Neural cell (in vitro differentiated cells): ENCODE data around the gene TRERF1. TPM values are rescaled to one million over a fixed set of nuclear protein-coding genes. Genes with fewer than 3 reads are reported as not detected.
A peak's percentile ranks its signal among the peaks of the same experiment; 100 is the strongest.

ENCODE experiments used
- H2AFZ ChIP-seq: fragments of 200-600, 300-800 bp; sonication (generic), shearing (Covaris generic); 2 replicates; pipeline ENCODE4 v1.6.0; 2014; ENCODE audit warnings: low read depth, mild to moderate bottlenecking, antibody characterized with exemption, low read length, moderate library complexity
- H3F3A ChIP-seq: fragments of 200-600 bp; shearing (Covaris generic); 2 replicates; pipeline ENCODE4 v1.6.1; 2016; ENCODE audit warnings: mild to moderate bottlenecking, moderate library complexity, mixed read lengths, antibody characterized with exemption, low read length; ENCODE audit not compliant: insufficient read depth, poor library complexity, severe bottlenecking
- H3K27ac ChIP-seq: fragments of 200-600, 300-800 bp; sonication (generic), shearing (Covaris generic); 2 replicates; pipeline ENCODE4 v1.5.1; 2014; ENCODE audit warnings: mild to moderate bottlenecking, low read length, moderate library complexity
- H3K27me3 ChIP-seq: fragments of 300-800, 200-600 bp; sonication (generic), shearing (Covaris generic); 2 replicates; pipeline ENCODE4 v1.6.0; 2014; ENCODE audit warnings: mild to moderate bottlenecking, low read depth, low read length, moderate library complexity; ENCODE audit not compliant: insufficient read depth
- H3K36me3 ChIP-seq: fragments of 300-800, 200-600 bp; sonication (generic), shearing (Covaris generic); 2 replicates; pipeline ENCODE4 v1.5.1; 2014; ENCODE audit warnings: mild to moderate bottlenecking, antibody characterized with exemption, low read length, moderate library complexity; ENCODE audit not compliant: insufficient read depth
- H3K4me2 ChIP-seq: fragments of 300-800, 200-600 bp; sonication (generic), shearing (Covaris generic); 2 replicates; pipeline ENCODE4 v1.6.0; 2014; ENCODE audit warnings: mild to moderate bottlenecking, low read length
- H3K4me3 ChIP-seq: fragments of 300-800, 200-600 bp; sonication (generic), shearing (Covaris generic); 2 replicates; pipeline ENCODE4 v1.5.1; 2014; ENCODE audit warnings: mild to moderate bottlenecking, low read length, moderate library complexity
- H3K79me2 ChIP-seq: fragments of 200-600 bp; shearing (Covaris generic); replicated peaks from 2 replicates; pipeline ENCODE4 v1.6.0; 2014; ENCODE audit warnings: mild to moderate bottlenecking, low read length, moderate library complexity; ENCODE audit not compliant: insufficient read depth
- H3K9ac ChIP-seq: fragments of 300-800, 200-600 bp; sonication (generic), shearing (Covaris generic); 2 replicates; pipeline ENCODE4 v1.6.1; 2016; ENCODE audit warnings: mild to moderate bottlenecking, low read length, mixed read lengths
- H3K9me2 ChIP-seq: fragments of 200-600 bp; shearing (Covaris generic); 2 replicates; pipeline ENCODE4 v1.6.1; 2016; ENCODE audit warnings: mild to moderate bottlenecking, low read length, mixed read lengths; ENCODE audit not compliant: insufficient read depth
- H3K9me3 ChIP-seq: fragments of 200-600, 300-800 bp; sonication (generic), shearing (Covaris generic); 2 replicates; pipeline ENCODE4 v1.6.1; 2016; ENCODE audit warnings: mild to moderate bottlenecking, mixed run types, low read length, moderate library complexity, mixed read lengths
- H4K20me1 ChIP-seq: fragments of 200-600 bp; shearing (Covaris generic); 2 replicates; pipeline ENCODE4 v1.6.1; 2016; ENCODE audit warnings: mild to moderate bottlenecking, mixed run types; ENCODE audit not compliant: insufficient read depth
- CTCF ChIP-seq: fragments of 450-650 bp; IDR thresholded peaks from 2 replicates; pipeline ENCODE4 v1.5.1; 2014; ENCODE audit warnings: antibody characterized with exemption, mild to moderate bottlenecking, moderate library complexity; ENCODE audit not compliant: poor library complexity, severe bottlenecking
- EP300 ChIP-seq: fragments of 450-650 bp; conservative IDR thresholded peaks from 2 replicates; pipeline ENCODE4 v1.6.1; 2014; ENCODE audit warnings: antibody characterized with exemption, mild to moderate bottlenecking, moderate library complexity; ENCODE audit not compliant: poor library complexity, severe bottlenecking
- EZH2 ChIP-seq: fragments of 200-600, 300-800 bp; shearing (Covaris generic), sonication (generic); IDR thresholded peaks from 2 replicates; pipeline ENCODE4 v1.6.1; 2014; ENCODE audit warnings: antibody characterized with exemption, low read length, borderline replicate concordance, mild to moderate bottlenecking; ENCODE audit not compliant: insufficient read depth, poor library complexity, severe bottlenecking
- MXI1 ChIP-seq: fragments of 450-650 bp; conservative IDR thresholded peaks from 2 replicates; pipeline ENCODE4 v1.6.1; 2014; ENCODE audit warnings: antibody characterized with exemption, mild to moderate bottlenecking; ENCODE audit not compliant: poor library complexity, severe bottlenecking
- POLR2AphosphoS5 ChIP-seq: IDR thresholded peaks from 2 replicates; pipeline ENCODE4 v1.6.1; 2012
- RAD21 ChIP-seq: fragments of 450-650 bp; conservative IDR thresholded peaks from 2 replicates; pipeline ENCODE4 v1.6.1; 2014; ENCODE audit warnings: antibody characterized with exemption, mild to moderate bottlenecking, moderate library complexity
- SMC3 ChIP-seq: fragments of 450-650 bp; conservative IDR thresholded peaks from 2 replicates; pipeline ENCODE4 v1.6.1; 2014; ENCODE audit warnings: antibody characterized with exemption, mild to moderate bottlenecking, moderate library complexity; ENCODE audit not compliant: poor library complexity
- TAF1 ChIP-seq: IDR thresholded peaks from 2 replicates; pipeline ENCODE4 v1.6.1; 2012; ENCODE audit warnings: low read depth
- polyA plus RNA-seq: library from polyadenylated mRNA; depleted of rRNA; stranded (reverse); fragments of >200 nt; gene quantifications from 2 replicates; pipeline ENCODE4 v1.2.3, GENCODE V29; 2014
- TF ChIP-seq, protein P1 (sequence below): IDR thresholded peaks from 2 replicates; pipeline ENCODE4 v1.6.1; 2012; ENCODE audit warnings: borderline replicate concordance

The TRERF1 gene
- polyA plus RNA-seq, 1 donor from 2014 or later = 4.5 TPM

- Histone ChIP-seq H3K79me2 (no peaks in the 10 kb centered on the region), H3K9me2 (no peaks in the 10 kb centered on the region), H3K27me3 (no peaks in the 10 kb centered on the region), H2AFZ (no peak overlapping the region), H3K36me3 (no peaks in the 10 kb centered on the region), H3K9ac (no peak overlapping the region), H4K20me1 (no peaks in the 10 kb centered on the region), H3F3A (no peaks in the 10 kb centered on the region), H3K9me3 (no peaks in the 10 kb centered on the region), H3K27ac (no peak overlapping the region), H3K4me2 (no peak overlapping the region), H3K4me3 (no peak overlapping the region)
- TF ChIP-seq POLR2AphosphoS5 = no peak
- no peak for TF ChIP-seq EZH2
- TF ChIP-seq, protein P1, sequence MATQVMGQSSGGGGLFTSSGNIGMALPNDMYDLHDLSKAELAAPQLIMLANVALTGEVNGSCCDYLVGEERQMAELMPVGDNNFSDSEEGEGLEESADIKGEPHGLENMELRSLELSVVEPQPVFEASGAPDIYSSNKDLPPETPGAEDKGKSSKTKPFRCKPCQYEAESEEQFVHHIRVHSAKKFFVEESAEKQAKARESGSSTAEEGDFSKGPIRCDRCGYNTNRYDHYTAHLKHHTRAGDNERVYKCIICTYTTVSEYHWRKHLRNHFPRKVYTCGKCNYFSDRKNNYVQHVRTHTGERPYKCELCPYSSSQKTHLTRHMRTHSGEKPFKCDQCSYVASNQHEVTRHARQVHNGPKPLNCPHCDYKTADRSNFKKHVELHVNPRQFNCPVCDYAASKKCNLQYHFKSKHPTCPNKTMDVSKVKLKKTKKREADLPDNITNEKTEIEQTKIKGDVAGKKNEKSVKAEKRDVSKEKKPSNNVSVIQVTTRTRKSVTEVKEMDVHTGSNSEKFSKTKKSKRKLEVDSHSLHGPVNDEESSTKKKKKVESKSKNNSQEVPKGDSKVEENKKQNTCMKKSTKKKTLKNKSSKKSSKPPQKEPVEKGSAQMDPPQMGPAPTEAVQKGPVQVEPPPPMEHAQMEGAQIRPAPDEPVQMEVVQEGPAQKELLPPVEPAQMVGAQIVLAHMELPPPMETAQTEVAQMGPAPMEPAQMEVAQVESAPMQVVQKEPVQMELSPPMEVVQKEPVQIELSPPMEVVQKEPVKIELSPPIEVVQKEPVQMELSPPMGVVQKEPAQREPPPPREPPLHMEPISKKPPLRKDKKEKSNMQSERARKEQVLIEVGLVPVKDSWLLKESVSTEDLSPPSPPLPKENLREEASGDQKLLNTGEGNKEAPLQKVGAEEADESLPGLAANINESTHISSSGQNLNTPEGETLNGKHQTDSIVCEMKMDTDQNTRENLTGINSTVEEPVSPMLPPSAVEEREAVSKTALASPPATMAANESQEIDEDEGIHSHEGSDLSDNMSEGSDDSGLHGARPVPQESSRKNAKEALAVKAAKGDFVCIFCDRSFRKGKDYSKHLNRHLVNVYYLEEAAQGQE = no peak
- no peak for TF ChIP-seq EP300
- no peak for TF ChIP-seq CTCF
- TF ChIP-seq RAD21 = no peak
- TF ChIP-seq TAF1 = no peak
- TF ChIP-seq SMC3 = no peak
- TF ChIP-seq MXI1 = no peak
Observed at GRCh38 chr6:42263165-42263728, 188.5 kb downstream of the TRERF1 start.

GRCh38 chr6:42260972-42261371 lies 190.8 kb downstream of the TRERF1 start:
- no peaks in the 10 kb centered on the region for H3K36me3 ChIP-seq
- no peaks in the 10 kb centered on the region for H3K27me3 ChIP-seq
- H3K4me3 ChIP-seq = no peak overlapping the region
- no peaks in the 10 kb centered on the region for H4K20me1 ChIP-seq
- H3K4me2 ChIP-seq = no peak overlapping the region
- H3K79me2 ChIP-seq = no peaks in the 10 kb centered on the region
- no peaks in the 10 kb centered on the region for H3K9me3 ChIP-seq
- no peak overlapping the region for H3K9ac ChIP-seq
- H3K9me2 ChIP-seq = no peaks in the 10 kb centered on the region
- TF ChIP-seq EP300 (no peak), EZH2 (no peak), RAD21 (peak; percentile 41), SMC3 (peak; percentile 57), MXI1 (no peak), CTCF (peak; percentile 23), TAF1 (no peak), POLR2AphosphoS5 (no peak)
- TF ChIP-seq, protein P1 = no peak
- no peak overlapping the region for H2AFZ ChIP-seq
- H3F3A ChIP-seq = no peaks in the 10 kb centered on the region
- H3K27ac ChIP-seq = no peak overlapping the region
